ENCODE data around the gene PRKN.
"Not testable (repeated sequence)": the region's sequence is repeated elsewhere in the genome, so short reads cannot be mapped to it uniquely, and the experiment has no call there.

- not testable (repeated sequence) for TF ChIP-seq CTCF, POLR2A, POLR2AphosphoS5 (IDR thresholded peaks at IDR 0.05)
Observed at GRCh38 chr6:161313475-161313874, 1414.1 kb downstream of the PRKN start.
